SK-N-SH (cell line): Measurements from ENCODE around the gene MS4A15.

Source experiments
- CTCF ChIP-seq: fragments of 200-600 bp; sonication (generic); IDR thresholded peaks from 2 replicates; pipeline ENCODE4 v1.6.1; 2017; ENCODE audit warnings: antibody characterized with exemption, mild to moderate bottlenecking, moderate library complexity
- EZH2phosphoT487 ChIP-seq: fragments of 200-600 bp; sonication (generic); IDR thresholded peaks from 2 replicates; pipeline ENCODE4 v1.6.1; 2017; ENCODE audit warnings: low read depth, mixed run types, mild to moderate bottlenecking, antibody characterized with exemption, moderate library complexity, borderline replicate concordance
- FOXJ3 ChIP-seq: sonication (generic); formaldehyde crosslinking; IDR thresholded peaks from 2 replicates; pipeline ENCODE4 v1.5.1; 2020; ENCODE audit warnings: mild to moderate bottlenecking, missing genetic modification reagents
- GABPA ChIP-seq: IDR thresholded peaks from 2 replicates; pipeline ENCODE4 v1.4.0; 2012; ENCODE audit warnings: low read depth, mild to moderate bottlenecking
- MAX ChIP-seq: IDR thresholded peaks from 2 replicates; pipeline ENCODE4 v1.4.0; 2012; ENCODE audit warnings: low read depth
- POLR2AphosphoS5 ChIP-seq: IDR thresholded peaks from 2 replicates; pipeline ENCODE4 v1.6.1; 2012; ENCODE audit warnings: low read depth, low read length
- RCOR1 ChIP-seq: fragments of 150-350 bp; IDR thresholded peaks from 2 replicates; pipeline ENCODE4 v1.6.1; 2017; ENCODE audit warnings: antibody characterized with exemption, low read length
- REST ChIP-seq: IDR thresholded peaks from 2 replicates; pipeline ENCODE4 v1.6.1; 2012; ENCODE audit warnings: mild to moderate bottlenecking, low read depth, low read length, moderate library complexity
- TAF1 ChIP-seq: IDR thresholded peaks from 2 replicates; pipeline ENCODE4 v1.6.1; 2012; ENCODE audit warnings: low read depth, mild to moderate bottlenecking, low read length, moderate library complexity, borderline replicate concordance
- TCF12 ChIP-seq: IDR thresholded peaks from 2 replicates; pipeline ENCODE4 v1.4.0; 2012
- TEAD4 ChIP-seq: IDR thresholded peaks from 2 replicates; pipeline ENCODE4 v1.4.0; 2012; ENCODE audit warnings: mild to moderate bottlenecking, borderline replicate concordance; ENCODE audit not compliant: insufficient read depth
- ZBTB33 ChIP-seq: IDR thresholded peaks from 2 replicates; pipeline ENCODE4 v1.4.0; 2012; ENCODE audit warnings: low read depth, borderline replicate concordance

GRCh38 chr11:60766547-60766946 is 9.9 kb downstream of the MS4A15 start:
- no peak for TF ChIP-seq CTCF
- no peak for TF ChIP-seq EZH2phosphoT487
- TF ChIP-seq GABPA, result no peak
- no peak for TF ChIP-seq TCF12
- TF ChIP-seq POLR2AphosphoS5, result no peak
- TF ChIP-seq TEAD4, result no peak
- no peak for TF ChIP-seq FOXJ3 (CRISPR knock-in tag)
- no peak for TF ChIP-seq ZBTB33
- TF ChIP-seq TAF1, result no peak
- no peak for TF ChIP-seq REST
- no peak for TF ChIP-seq MAX
- TF ChIP-seq RCOR1, result no peak
